HG02759 (cell line): ENCODE measurements around the gene SLC51A.
"Not testable (repeated sequence)": the region's sequence is repeated elsewhere in the genome, so short reads cannot be mapped to it uniquely, and the experiment has no call there.

Source experiments
- ATAC-seq: cut with Tn5 transposase; IDR thresholded peaks from one replicate; pipeline ENCODE4 v1.9.1; 2021; ENCODE audit warnings: mild to moderate bottlenecking, moderate library complexity; ENCODE audit not compliant: unreplicated experiment

SLC51A gene

DNA sequence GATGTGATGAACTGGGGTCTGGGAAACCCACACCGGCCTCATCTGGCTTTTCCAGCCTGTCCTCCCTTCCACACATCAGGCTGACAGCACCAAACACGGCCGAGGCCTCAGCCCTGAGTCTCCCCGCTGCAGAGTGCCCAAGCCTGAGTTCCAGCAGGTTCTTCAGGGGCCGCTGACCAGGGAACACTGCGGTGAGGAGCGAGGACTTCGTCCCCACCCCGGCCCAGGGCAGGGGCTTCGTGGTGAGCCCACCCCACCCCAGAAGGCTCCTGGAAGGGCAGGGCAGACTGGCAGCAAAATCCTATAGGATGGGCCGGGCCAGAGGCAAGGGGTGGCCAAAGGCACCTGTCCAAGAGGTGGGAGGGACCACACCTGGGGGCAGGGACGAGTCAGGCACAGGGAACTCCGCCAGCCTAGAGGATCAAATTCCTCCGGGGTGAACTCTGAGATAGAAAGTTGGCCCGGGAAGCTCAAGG lies at the start of gene SLC51A:
SLC51A (plus strand) TSS at position 446 of the 476 bp plus-strand sequence. CDS start 179 bp downstream, outside the sequence.
- no peak for ATAC-seq

DNA sequence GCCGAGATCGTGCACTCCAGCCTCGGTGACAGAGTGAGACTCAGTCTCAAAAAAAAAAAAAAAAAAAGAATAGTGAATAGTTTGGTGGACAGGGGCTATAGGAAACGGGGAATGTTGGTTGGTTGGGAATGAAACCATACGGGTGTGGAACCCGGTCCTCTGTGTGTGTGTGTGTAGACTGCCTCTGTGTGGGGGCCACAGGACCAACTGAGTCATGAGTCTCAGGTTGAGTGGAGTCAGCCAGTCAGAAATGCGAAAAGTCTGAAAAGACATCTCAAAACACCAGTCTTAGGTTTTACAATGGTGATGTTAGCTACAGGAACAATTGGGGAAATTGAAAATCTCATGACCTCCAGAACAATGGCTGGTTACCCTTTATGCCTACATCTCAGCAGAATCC lies 49.6 kb upstream of the SLC51A start:
- ATAC-seq = no peak

DNA sequence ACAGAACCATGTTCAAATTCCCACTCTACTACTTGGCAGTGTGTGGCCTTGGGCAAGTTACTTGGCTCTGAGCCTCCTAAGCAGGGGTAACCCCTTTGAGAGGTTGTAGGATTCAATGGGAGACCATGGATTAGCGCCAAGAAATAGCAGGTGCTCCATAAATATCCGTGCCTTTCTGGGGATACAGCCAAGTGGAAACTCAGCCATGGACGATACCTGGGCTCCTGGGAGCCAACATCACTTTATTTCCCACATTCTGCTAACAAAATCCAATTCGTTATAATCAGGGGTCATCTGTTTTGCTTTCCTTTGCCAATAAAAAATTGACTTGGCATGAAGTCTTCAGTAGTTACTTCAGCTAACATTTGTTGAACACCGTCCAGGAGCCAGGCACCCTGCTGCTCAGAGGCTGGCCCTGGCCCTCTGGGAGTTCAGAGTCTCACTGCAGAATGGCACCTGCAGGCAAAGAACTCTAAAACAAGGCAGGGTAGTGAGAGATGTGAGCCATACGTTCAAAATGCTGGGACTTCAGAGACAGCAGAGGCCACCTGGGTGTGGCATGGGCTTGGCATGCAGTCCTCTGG lies 47.4 kb upstream of the SLC51A start:
- no peak for ATAC-seq

DNA sequence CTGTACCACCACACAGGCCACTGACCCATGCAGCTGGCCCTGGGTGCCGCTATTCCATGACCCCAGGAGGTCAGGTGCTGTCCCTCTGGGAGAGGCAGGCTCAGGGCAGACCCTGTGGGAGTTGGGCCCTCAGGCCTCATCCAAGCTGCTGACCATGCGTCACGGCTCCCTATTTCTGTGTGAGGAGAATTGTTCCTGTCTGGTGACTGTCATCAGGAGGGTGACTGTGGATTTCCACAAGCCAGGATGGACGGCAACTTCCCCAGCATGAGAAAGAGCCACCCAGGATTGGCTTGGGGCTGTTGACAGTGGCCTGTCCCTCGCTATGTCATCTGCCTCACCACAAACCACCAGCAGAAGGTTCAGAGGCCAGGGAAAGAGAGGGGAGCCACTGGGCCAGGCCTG lies 46.5 kb upstream of the SLC51A start:
- no peak for ATAC-seq

DNA sequence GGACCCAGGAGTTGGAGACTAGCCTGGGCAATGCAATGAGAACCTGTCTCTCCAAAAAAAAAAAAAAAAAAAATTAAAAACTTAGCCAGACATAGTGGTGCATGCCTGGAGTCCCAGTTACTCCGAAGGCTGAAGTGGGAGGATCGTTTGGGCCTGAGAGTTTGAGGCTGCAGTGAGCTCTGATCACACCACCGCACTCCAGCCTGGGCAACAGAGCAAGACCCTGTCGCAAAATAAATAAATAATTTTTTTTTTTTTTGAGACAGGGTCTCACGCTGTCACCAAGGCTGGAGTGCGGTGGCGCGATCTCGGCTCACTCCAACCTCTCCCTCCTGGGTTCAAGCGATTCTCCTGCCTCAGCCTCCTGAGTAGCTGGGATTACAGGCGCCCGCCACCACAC lies 46.0 kb upstream of the SLC51A start:
- ATAC-seq = not testable (repeated sequence)

DNA sequence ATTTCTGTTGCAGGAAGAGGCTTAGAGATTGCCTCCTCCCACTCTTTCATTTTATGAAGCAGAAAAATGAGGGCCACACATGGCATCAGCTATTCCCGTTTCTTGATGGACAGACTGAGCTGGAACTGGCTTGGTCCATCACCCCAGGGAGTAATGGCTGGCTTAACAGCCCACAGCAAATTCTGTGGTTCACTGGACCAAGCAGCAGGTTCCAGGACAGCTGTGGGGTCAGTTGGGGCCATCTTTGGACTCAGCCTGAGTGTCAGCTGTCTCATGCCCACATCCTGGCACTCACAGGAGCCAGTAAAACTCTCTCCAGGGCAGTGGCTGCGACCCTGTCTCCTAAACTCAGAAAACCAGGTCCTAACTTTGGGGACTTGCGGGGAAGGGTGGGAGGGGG lies 41.7 kb upstream of the SLC51A start:
- ATAC-seq = no peak

DNA sequence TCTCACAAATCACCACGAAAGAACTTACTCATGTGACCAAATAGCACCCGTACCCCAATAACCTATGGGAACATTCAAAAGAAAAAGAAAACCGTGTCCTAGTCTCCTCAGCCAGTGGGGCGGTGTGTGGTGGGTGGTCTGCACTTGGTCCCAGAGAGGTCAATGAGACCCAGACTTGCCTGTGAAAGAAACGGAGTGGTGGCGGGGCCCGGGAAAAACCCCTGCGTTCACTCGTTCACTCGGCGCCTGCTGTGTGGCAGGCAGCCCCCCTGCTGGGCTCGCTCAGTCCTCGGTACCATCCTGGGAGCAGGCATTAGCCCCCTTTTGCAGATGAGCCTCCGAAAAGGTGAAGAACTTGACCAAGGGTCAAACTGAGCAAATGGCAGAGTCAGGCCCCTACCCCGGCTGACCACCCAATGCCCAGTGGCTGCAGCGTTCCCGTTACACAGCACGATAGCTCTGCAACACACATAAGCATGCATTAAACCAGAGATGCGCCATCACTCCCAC lies 41.2 kb upstream of the SLC51A start:
- no peak for ATAC-seq

DNA sequence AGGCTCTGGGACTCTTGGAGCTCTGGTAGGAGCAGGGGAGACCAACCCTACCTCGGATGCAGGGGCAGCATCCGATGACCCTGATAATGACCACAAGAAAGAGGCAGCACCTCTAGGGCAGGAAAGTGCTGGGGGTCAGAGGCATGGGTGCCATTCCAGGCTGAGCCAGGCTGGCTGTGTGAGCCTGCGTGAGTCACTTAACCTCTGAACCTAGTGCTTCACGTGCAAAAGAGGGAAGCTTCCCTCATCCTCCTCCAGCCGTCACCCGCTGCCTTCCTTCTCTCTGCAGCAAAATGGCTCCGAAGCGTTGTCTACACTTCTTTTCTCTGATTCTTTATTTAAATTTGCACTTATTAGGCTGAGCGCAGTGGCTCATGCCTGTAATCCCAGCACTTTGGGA lies 40.6 kb upstream of the SLC51A start:
- ATAC-seq = no peak

DNA sequence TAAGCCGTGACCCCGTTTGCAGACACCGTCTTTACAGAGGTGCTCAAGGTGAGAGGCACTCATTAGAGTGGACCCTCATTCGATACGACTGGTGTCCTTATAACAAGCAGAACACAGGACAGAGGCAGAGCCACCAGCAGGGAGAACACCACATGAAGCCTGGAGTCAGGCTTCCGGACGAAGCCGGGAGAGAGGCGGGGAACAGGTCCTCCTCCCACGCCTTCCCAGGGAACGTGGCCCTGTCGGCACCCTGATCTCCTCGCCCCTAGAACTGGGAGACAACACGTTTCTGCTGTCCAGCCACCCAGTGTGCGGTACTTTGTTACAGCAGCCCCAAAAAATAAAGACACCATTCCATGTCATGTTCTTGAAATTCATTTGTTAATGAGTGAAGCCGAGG lies 38.8 kb upstream of the SLC51A start:
- no peak for ATAC-seq

DNA sequence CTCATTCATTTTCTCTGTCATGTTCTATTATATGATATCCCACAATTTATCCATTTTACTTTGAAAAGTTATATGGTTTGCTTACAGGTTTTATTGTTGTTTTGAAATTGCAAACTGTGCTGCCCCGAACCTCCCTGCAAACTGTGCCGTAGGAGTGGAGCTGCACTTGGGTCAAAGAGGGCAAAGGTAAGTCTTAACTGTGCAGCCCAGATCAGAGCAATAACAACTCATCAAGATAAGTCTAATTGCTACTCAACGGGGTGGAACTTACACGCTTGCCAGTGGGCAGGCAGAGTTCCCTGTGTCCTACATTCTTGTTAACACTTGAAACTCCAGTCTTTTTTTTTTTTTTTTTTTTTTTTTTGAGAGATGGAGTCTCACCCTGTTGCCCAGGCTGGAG lies 38.4 kb upstream of the SLC51A start:
- no peak for ATAC-seq

DNA sequence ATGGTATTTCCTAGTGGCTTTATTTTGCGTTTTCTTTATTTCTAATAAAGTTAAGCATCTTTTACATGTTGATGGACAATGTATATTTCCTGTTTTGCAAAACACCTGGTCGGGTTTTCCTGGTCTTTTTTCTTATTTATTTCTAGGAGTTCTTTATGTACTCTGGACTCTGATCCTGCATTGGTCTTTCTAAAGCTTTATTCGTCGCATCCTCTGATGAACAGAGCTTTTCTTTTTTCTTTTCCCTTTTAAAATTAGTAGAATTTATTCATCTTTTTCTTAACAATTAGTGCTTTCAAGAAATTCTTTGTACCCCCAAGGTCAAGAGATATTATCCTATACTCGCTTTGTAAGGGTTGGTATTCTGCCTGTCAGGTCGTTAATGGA lies 37.3 kb upstream of the SLC51A start:
- ATAC-seq = no peak

DNA sequence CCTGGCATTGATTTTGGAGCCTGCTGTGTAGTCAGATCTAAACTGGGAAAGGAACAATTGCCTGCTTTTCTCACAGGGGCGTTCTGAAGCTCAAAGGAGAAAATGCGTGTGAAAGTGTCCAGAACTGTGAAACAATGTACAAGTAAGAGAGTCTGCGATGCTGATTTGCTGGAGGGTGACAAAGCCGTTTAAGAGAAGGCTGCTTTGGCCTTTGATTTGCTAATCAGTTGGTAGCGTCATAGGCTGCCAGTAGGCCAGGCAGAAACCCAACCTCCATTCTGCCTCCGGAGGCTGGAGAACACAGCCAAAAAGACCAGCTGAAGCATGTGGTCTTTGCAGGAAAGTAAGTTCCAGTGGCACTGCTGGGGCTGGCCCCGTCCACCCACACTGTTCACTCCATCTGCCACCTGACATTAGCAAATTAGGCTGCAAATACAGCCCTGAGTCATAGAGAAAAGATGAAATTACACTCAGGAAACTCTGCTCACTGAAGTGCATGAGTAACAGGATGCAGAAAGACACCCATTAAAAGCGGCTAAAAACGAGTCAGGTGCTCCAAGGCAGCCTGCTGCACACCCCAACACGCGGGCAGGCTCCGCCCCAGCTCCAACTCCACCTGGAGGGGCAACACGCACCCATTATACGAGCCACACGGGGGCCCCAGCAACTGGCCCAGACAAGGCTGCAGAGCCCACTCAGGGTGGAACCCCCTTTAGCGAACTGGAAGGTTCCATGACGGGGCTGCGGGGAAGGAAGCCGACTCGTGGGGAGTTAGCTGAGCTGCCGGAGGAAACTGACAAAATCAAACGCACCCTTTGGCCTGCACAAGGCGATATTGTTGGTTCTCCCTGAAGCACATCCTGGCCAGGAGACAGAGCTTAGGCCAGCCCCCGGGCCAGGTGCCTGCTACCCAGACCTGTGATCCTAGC lies 36.7 kb upstream of the SLC51A start:
- ATAC-seq = peak; percentile 75

DNA sequence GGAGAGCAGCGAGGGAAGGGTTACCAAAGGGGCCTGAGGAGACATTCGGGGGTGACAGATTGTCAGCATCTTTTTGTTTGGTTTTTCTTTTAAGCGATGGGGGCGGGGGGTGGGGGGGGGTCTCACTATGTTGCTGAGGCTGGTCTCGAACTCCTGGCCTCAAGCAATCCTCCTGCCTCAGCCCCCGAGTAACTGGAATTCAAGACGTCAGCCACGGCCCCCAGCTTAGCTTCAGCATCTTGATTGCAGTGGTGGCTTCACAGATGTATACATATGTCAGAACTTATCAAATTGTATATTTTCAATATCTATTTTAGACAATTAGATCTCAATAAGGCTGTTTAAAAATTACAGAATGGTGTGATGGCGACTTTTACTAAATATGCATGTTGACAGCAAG lies 36.0 kb upstream of the SLC51A start:
- no peak for ATAC-seq

DNA sequence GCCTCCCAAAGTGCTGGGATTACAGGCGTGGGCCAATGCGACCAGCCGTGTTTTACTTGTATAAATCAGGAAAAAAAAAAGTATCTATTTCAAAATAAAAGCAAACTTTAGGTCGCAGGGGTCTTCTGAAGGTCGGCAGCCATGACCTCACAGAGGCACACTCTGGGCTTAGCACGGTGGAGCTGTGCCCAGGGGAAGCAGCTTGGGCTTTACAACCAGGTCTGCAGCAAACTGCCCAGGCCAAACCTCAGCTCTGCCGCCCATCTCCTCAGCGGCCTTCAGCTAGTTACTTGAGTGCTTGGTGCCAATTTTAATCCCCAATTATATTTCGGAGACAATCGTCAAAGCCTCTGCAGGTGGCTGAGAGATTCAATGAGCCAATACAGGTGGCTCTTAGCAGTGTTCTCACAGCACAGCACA lies 35.2 kb upstream of the SLC51A start:
- ATAC-seq = no peak

DNA sequence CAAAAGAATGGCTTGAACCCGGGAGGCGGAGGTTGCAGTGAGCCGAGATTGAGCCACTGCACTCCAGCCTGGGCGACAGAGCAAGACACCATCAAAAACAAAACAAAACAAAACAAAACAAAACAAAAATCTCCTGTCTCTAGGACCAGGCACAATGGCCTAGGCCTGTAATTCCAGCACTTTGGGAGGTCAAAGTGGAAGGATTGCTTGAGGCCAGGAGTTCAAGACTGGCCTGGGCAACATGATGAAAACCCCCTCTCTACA lies 32.2 kb upstream of the SLC51A start:
- ATAC-seq = not testable (repeated sequence)

DNA sequence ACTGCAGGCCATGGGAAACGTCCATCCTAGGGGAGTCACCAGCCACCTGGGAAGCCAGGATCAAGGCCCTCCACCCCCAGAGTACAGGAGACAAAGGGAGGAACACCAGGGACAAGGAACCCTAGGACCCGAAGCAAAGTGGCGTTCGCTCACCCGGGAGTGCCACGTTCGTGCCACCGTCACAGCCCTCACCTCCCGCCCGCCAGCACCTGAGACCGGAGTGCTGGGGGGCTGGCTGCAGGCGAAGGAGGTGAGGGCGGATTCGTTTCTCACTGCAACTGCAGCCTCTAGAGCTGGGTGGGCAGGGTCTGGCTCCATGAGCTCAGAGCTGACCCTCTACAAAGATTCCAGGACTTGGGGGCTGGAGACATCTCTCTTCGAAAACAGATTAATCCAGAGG lies 31.5 kb upstream of the SLC51A start:
- no peak for ATAC-seq

DNA sequence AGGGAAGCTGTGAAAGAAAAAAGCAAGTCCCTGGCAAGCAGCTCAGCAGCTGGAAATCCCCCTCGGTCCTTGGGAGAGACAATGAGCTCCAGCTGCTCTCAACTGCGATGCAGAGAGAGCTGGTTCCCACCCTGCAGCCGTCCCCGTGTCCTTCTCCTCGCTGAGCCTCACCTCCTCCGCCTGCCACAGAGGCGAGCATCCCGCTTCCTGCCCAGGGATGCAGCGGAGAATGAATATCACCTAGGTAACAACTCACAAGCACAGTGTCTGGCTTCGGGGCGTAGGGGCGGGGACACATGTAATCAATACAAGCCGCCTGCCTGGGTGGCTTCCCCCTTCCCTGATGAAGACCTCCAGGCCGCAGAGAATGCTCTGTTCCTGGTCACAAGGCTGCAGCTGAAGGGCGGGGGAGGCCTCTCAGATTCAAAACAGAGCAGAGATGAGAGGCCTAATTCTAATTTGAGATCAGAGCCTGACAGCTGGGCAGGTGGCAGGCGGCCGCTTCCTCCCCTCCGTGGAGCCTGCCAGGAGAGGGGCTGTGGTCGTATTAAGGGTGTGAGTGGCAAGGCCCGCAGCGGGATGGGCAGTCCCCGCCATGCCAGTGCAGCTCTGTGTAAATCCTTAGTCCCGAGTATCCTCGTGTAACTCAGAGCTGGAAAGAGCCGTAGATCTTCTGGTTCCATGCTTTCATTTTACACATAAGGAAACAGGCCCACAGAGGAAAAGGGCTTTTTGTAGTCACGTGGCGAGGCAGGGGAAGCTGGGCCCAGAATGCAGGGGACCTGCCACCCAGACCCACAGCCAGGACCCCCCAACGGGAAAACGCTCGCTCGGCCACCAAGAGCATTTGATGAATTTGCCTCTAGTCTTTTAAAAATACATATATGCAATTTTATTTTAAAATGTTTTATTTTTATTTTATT lies 29.4 kb upstream of the SLC51A start:
- peak; percentile 69 for ATAC-seq

DNA sequence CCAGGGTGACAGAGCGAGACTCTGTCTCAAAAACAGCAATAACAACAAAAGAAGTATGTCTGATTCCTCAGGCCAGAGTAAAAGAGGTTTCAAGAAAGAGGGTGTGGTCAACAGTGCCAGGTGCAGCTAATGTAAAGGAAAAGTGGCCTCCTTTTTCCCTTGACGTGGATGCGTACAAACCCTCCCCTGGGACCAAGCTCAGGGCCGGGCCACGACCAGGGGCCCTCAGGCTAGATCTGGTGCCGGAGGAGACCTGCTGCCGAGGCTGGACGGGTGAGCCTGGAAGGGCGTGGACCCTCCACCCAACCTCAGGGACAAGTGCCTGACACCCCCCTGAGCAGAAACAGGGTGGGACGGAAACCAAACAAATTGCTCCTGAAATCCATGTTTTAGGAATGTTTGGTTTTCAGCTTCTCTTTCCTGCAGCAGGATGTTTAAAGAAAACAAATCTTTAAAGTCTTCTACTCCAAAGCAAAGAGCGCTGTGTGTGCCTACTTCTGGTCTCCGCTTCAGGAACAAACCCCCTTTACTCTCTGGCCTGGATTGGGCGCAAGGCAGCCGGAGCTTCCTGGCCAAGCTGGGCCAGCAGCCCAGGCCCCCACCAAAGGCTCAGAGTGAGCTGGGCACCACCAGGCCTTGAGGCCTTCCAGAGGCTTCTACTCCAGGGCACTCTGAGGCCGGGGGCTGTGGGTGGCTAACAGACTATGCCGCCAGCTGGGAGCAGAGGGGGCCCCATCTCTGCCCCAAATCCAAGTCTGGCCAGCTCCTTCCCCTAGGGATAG lies 26.6 kb upstream of the SLC51A start:
- ATAC-seq = no peak

DNA sequence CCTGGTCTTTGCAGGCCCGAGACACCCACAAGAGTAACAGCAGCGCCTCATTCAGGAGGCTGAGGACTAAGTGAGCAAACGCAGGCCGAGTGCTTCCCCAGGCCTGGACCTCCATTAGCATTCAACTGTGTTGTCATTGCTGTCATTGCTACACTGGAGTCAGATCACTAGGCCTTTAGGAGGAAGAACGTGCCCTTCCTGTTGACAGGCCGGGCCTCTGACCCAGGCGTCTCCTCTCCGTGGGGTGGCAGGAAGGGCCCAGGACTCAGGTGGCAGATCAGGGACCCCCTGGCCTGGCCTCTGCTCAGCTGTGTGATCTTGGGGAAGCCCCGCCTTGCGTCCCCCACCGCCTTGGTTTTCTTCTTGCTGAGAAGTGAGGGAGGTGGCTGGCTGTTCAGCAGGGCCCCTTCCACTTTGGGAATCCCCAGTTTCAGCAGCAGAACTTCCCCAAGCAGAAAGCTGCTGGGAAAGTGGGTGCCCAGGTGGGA lies 24.3 kb upstream of the SLC51A start:
- peak; percentile 62 for ATAC-seq

DNA sequence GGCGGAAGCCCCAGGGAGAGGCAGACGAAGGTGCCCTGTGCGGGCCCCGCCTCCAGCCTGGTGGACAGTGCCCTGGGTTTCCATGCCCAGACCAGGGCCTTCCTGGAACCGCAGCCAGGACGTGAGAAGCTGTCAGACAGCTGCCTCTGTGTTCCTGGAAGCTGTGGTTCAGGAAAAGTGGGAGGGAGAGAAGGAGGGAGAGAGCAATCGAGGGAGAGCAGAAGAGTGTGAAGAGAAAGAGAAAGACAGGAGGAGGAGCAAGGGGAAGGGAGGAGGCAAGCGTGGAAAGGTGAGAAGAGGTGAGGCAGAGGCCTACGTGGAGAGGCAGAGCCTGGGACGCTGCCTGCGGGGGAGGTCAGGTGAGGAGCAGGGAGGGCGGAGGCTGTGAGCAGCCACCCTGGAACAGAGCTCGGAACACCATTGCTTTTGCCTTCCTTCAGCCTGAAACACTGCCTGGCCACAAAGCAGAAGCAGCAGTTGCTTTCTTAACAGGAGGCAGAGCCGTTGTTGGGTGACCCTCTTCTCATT lies 23.7 kb upstream of the SLC51A start:
- peak; percentile 9 for ATAC-seq
